Measurements from ENCODE around the gene CLIP2. TPM values are rescaled to one million over a fixed set of nuclear protein-coding genes. Genes with fewer than 3 reads are reported as not detected.

Gene CLIP2
- polyA plus RNA-seq, 1 of the 3 experiments (the other 2 are of a cell fraction), result 14.3 TPM

- TF ChIP-seq ZBTB33 (IDR thresholded peaks at IDR 0.05; ENCODE audit: borderline replicate concordance, low read depth), result no peak
Observed at GRCh38 chr7:74355091-74355490, 65.9 kb downstream of the CLIP2 start (continued).

- Histone ChIP-seq H3K9ac (no peak overlapping the region), H3K9me3 (no peaks in the 10 kb centered on the region; the same call in 1 of the 2 replicates), H2AFZ (ENCODE audit: low read depth) (no peak overlapping the region), H3K36me3 (replicated peaks in 1 of 2; ENCODE audit: control insufficient read depth in 1 of 2, insufficient read depth in 2 of 2, low read length in 1 of 2) (peaks cover 0 to 78% of the 10 kb centered on the region in 2 experiments), H3K9me2 (no peaks in the 10 kb centered on the region), H3K4me2 (no peak overlapping the region), H3K79me2 (ENCODE audit: insufficient read depth) (peaks cover 5% of the 10 kb centered on the region), H4K20me1 (ENCODE audit: insufficient read depth) (no peaks in the 10 kb centered on the region), H3F3A (replicated peaks; ENCODE audit: insufficient read depth) (peaks cover 35% of the 10 kb centered on the region), H3K4me1 (ENCODE audit: control insufficient read depth in 1 of 2, insufficient read depth in 2 of 2, low read depth in 1 of 2, low read length in 1 of 2) (peaks cover 0 to 4% of the 10 kb centered on the region in 2 experiments; a peak in 1 of 4 replicates), H3K27ac (ENCODE audit: low read depth in 2 of 2, low read length in 1 of 2) (0 out of 4 replicates have a peak overlapping the region, but pooled peaks of 1 of the 2 experiments have one; percentile 23), H3K4me3 (ENCODE audit: low read depth in 2 of 2, low read length in 1 of 2) (no peak overlapping the region), H3K27me3 (ENCODE audit: insufficient read depth) (no peaks in the 10 kb centered on the region)
- ChIA-PET CTCF (interaction anchor here (0.7 to 1.4 kb wide), 2 partner anchors 8 to 45 kb away, joined by 3 to 5 read pairs; no protein-coding TSS in a partner anchor), POLR2A (no interaction called here)
- TF ChIP-seq TEAD4 (IDR thresholded peaks at IDR 0.05; ENCODE audit: borderline replicate concordance, insufficient read depth) (no peak), RFX5 (IDR thresholded peaks at IDR 0.05; ENCODE audit: low read length) (no peak), MAX (IDR thresholded peaks at IDR 0.05; ENCODE audit: low read depth) (no peak), CTCF (IDR thresholded peaks at IDR 0.05) (no peak), FOXM1 (IDR thresholded peaks at IDR 0.05; ENCODE audit: low read depth) (no peak)
- WGBS (ENCODE audit: low lambda C conversion rate), result 85% methylated on average over 10 of the region's 10 CpGs
- no peak for DNase-seq
Observed at GRCh38 chr7:74356589-74357315, 67.5 kb downstream of the CLIP2 start.

- peaks cover 0 to 68% of the 10 kb centered on the region in 2 experiments for H3K36me3 ChIP-seq (replicated peaks in 1 of 2; ENCODE audit: control insufficient read depth in 1 of 2, insufficient read depth in 2 of 2, low read length in 1 of 2)
- H3K79me2 ChIP-seq (ENCODE audit: insufficient read depth), result no peaks in the 10 kb centered on the region
- H3K9ac ChIP-seq, result no peak overlapping the region
- CTCF ChIA-PET, result interaction anchor here (1.5 to 3.3 kb wide), 2 partner anchors 41 to 153 kb away, joined by 6 to 12 read pairs; no protein-coding TSS in a partner anchor
- H3K27me3 ChIP-seq (ENCODE audit: insufficient read depth), result no peaks in the 10 kb centered on the region
- H3K9me3 ChIP-seq, result no peaks in the 10 kb centered on the region; the same call in 1 of the 2 replicates
- WGBS (ENCODE audit: low lambda C conversion rate), result 93% methylated on average over 11 of the region's 11 CpGs
- POLR2A ChIA-PET, result no interaction called here
- DNase-seq, result no peak
- H3K9me2 ChIP-seq, result no peaks in the 10 kb centered on the region
- no peaks in the 10 kb centered on the region for H4K20me1 ChIP-seq (ENCODE audit: insufficient read depth)
- no peak overlapping the region for H3K4me3 ChIP-seq (ENCODE audit: low read depth in 2 of 2, low read length in 1 of 2)
- no peak overlapping the region for H2AFZ ChIP-seq (ENCODE audit: low read depth)
- H3K4me1 ChIP-seq (ENCODE audit: control insufficient read depth in 1 of 2, insufficient read depth in 2 of 2, low read depth in 1 of 2, low read length in 1 of 2), result peaks cover 0 to 1% of the 10 kb centered on the region in 2 experiments; a peak in 1 of 4 replicates
- H3K4me2 ChIP-seq, result no peak overlapping the region
- H3K27ac ChIP-seq (ENCODE audit: low read depth in 2 of 2, low read length in 1 of 2), result no peak overlapping the region
- H3F3A ChIP-seq (replicated peaks; ENCODE audit: insufficient read depth), result peaks cover 33% of the 10 kb centered on the region
- TF ChIP-seq CHD2 (IDR thresholded peaks at IDR 0.05; ENCODE audit: low read length, partially characterized antibody), result no peak
- no peak for TF ChIP-seq FOXM1 (IDR thresholded peaks at IDR 0.05; ENCODE audit: low read depth)
- no peak for TF ChIP-seq IRF3 (IDR thresholded peaks at IDR 0.05; ENCODE audit: low read depth, low read length)
- TF ChIP-seq RCOR1 (IDR thresholded peaks at IDR 0.05; ENCODE audit: low read length), result no peak
- TF ChIP-seq NRF1 (IDR thresholded peaks at IDR 0.05; ENCODE audit: low read depth, low read length), result no peak
- no peak for TF ChIP-seq POLR2AphosphoS5 (IDR thresholded peaks at IDR 0.05; ENCODE audit: low read depth, low read length)
- TF ChIP-seq RFX5 (IDR thresholded peaks at IDR 0.05; ENCODE audit: low read length), result no peak
- no peak for TF ChIP-seq TAF1 (IDR thresholded peaks at IDR 0.05; ENCODE audit: borderline replicate concordance, low read depth, low read length)
- no peak for TF ChIP-seq EZH2phosphoT487 (IDR thresholded peaks at IDR 0.05; ENCODE audit: borderline replicate concordance, low read depth)
- TF ChIP-seq RAD21 (IDR thresholded peaks at IDR 0.05; ENCODE audit: low read length), result no peak
- TF ChIP-seq TEAD4 (IDR thresholded peaks at IDR 0.05; ENCODE audit: borderline replicate concordance, insufficient read depth), result no peak
- no peak for TF ChIP-seq GATA2 (CRISPR knock-in tag; IDR thresholded peaks at IDR 0.05)
- no peak for TF ChIP-seq RXRA (IDR thresholded peaks at IDR 0.05; ENCODE audit: borderline replicate concordance, low read depth)
- no peak for TF ChIP-seq JUND (IDR thresholded peaks at IDR 0.05)
- TF ChIP-seq MXI1 (IDR thresholded peaks at IDR 0.05; ENCODE audit: low read depth, low read length), result no peak
- no peak for TF ChIP-seq FOSL2 (IDR thresholded peaks at IDR 0.05; ENCODE audit: borderline replicate concordance, low read depth)
Observed at GRCh38 chr7:74360008-74360407, 70.8 kb downstream of the CLIP2 start.
